ENCODE measurements around the gene GPR4.
"Not testable (repeated sequence)": the region's sequence is repeated elsewhere in the genome, so short reads cannot be mapped to it uniquely, and the experiment has no call there.

GPR4 gene

DNA sequence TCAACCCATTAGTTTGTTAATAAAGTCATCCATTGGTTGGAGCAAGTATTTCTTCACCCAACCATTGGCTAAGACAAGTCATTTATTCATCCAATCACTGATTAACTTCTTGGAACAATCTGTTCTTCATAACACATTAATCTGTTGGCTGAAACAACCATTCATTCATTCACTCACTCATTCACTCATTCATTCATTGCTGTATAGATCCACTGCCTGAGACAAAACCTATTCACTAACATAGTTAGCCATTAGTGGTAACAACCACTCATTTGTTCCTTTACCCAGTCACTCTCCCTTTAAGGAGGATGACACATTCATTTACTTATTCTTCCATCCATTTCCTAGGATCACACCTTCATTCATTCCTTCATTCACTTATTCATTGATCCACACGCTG, 22.0 kb upstream of the GPR4 start:
- DNase-seq (ENCODE audit: low read depth in 1 of 2, low spot score in 1 of 2), result no peak

DNA sequence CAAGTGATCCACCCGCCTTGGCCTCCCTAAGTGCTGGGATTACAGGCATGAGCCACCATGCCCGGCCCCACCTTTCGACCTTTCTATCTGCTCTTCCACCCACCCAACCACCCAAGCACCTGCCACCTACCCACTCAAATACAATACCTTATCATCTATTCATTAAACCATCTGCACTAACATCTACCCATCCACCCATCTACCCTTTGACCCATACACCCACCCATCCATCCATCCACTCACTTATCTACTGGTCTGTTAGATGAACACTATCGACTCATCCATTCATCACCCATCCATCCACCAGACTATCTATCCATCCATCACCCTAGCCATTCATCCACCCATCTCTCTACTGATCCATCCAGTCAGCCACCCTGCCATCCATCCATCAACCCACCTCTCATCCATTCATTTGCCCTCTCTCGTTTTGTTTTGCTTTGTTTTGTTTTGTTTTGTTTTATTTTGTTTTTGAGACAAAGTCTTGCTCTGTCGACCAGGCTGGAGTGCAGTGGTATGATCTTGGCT, 20.0 kb upstream of the GPR4 start:
- no peak for DNase-seq (ENCODE audit: low read depth in 1 of 2, low spot score in 1 of 2)

DNA sequence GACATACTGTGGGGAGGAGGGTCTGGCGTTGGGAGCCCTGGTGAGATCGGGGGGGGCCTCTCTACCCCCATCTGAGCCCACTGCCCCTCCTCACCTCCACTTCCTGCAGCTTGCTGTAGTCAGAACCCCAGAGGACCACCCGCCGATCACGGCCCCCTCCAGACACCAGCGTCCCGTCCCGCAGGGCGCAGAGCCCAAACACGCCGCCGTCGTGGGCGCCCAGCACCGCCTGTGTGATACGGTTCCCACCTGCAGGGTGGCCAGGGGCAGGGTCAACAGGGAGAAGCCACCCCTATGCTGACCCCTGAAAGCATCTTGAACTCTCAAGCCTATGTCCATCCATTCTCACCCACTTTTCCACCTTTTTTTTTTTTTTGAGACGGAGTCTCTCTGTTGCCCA, 19.4 kb upstream of the GPR4 start:
- DNase-seq (ENCODE audit: low read depth in 1 of 2, low spot score in 1 of 2), result no peak

DNA sequence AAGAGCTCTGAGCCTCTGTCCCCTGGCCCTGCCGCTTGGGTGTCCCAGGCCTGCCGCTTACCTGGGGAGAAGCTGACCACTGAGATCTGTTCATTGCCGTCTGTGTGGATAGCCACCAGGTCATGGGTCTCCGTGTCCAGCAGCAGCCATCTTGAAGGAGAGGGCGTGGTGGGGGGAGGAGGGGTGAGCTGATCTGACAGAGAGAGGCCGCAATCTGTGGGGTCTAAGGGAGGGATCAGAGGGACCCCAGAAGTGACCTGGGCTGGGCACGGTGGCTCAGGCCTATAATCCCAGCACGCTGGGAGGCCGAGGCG, 14.6 kb upstream of the GPR4 start:
- DNase-seq (ENCODE audit: low read depth in 1 of 2, low spot score in 1 of 2), result no peak

DNA sequence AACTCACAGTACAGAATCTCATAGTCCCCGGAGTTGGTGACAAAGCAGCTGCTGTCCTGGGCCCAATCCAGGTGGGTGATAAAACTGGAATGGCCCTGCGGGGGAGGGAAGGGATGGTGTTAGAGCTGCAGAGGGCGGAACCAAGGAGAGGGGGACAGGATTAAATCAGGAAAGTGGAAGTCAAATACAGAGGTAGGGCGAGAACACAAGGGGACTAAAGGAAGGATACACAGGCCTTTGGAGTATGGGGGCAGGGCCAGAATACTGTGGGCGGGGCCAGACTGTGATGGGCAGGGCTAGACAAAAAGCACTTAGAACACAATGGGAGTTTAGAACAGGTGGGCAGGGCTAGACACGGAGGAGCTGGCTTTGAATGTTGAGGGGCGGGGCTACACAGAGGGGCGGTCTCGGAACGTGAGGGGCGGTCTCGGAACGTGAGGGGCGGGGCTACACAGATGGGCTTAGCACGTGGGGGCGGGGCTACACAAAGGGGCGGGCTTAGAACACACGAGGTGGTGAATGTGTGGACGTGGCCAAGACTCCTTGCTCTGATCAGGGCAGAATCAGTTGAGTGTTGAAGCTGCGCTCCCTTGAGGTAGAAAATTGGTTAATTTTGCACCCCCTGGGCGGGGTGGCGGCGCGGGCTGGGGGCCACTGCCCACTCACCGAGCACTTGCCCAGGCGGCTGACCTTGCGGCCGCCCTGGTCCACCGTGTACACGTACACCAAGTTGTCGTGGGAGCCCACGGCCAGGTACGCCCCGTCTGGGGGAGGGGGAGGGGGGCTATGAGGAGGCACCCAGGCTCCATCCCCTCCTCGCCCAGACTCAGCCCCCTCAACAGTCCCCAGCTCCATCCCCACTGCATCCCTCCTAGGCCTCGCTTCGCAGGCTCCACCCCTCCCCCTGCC, 14.0 kb upstream of the GPR4 start:
- peak; percentile 39 to 65 for DNase-seq (ENCODE audit: low read depth in 1 of 2, low spot score in 1 of 2)

DNA sequence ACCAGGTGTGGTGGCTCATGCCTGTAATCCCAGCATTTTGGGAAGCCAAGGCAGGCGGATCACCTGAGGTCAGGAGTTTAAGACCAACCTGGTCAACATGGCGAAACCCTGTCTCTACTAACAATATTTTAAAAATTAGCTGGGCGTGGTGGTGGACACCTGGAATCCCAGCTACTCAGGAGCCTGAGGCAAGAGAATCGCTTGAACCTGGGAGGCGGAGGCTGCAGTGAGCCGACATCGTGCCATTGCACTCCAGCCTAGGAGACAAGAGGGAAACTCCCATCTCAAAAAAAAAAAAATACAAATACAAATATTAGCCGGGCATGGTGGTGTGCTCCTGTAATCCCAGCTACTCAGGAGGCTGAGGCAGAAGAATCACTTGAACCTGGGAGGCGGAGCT, 13.0 kb upstream of the GPR4 start:
- DNase-seq (ENCODE audit: low read depth in 1 of 2, low spot score in 1 of 2), result not testable (repeated sequence)

DNA sequence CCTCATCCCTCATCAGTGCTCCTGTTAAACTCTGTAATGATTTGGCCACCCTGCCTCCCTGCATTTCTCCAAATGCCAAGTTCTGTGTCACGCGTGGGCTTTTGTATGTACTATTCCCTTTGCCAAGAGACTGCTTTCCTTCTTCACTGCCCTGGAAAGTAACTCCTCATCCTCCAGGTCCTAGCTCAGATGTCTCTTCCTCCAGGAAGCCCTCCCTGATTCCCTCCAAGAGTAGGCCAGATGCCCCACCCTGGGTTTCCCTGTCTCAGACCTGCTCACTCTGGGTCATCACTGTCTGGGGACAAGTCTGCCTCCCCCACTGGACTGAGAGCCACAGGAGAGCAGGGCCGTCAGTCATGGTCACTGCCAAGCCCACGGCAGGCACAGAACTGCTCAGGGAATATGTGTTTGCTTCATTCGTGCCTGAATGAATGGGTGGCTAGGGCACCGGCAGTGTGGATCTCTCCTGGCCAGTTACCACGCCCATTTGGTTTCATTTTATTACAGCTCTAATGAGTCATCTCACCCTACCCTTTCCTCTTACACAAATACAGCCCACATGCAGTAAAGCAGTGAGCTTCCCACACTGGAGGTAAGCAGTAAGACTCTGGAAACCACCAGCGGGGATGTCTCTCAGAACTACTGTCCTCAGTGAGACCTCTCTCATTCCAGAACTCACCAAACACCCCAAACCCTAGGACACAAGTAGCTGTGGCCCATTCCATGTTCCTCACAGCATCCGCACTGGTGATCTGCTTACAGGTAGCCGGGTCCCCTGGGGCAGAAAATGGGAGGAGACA, 12.1 kb upstream of the GPR4 start:
- DNase-seq (ENCODE audit: low read depth in 1 of 2, low spot score in 1 of 2), result no peak

DNA sequence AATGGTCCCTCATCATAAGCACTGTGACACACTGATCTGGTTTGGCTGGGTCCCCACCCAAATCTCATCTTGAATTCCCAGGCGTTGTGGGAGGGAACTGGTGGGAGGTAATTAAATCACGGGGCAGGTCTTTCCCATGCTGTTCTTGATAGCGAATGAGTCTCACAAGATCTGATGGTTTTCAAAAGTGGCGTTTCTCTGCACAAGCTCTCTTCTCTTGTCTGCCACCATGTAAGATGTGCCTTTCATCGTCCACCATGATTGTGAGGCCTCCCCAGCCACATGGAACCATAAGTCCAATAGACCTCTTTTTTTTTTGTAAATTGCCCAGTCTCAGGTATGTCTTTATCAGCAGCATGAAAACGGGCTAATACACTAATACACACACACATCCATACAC, 6.9 kb upstream of the GPR4 start:
- no peak for DNase-seq (ENCODE audit: low read depth in 1 of 2, low spot score in 1 of 2)

DNA sequence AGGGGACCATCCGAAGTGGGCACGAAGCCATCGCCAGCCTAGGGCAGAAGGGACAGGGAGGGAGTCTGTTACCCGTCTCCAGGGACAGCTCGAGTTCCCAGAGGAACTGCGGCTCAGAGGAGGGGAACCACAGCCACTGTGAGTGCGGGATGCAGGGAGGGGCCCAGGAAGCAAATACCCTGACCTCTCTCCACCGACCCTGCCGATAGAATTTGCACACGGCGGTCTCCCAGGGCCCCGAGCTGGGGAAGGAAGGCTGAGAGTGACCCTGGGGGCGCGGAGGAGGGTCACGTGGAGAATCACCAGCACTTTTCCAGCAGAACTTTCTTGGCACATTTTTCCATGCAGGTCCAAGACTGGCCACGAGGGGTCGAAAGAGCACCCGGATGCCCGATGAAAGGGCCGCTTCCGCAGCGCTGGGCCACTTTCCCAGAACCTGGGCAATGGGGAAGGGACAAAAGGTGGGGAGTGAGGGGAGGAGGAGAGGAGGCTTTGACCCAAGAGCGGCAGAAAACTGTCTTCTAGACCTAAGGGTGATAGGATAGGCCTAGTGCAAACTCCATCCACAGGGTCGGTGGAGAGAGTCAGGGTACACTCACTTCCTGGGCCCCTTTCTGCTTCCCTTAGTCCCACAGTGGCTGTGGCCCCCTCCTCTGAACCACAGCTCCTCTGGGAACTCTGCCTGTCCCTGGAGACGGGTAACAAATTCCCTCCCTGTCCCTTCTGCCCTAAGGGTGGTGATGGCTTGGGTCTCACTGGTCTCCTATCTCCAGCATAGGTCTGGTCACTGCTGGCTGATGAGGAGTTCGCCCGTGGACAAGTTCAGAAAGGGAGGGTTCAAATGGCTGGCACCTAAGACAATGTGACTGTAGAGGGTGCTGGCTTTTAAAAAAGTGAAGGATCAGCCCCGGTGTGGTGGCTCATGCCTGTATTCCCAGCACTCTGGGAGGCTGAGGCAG, 5.3 kb upstream of the GPR4 start:
- peak in 1 of 2 donors; percentile 22 for DNase-seq (ENCODE audit: low read depth in 1 of 2, low spot score in 1 of 2)

DNA sequence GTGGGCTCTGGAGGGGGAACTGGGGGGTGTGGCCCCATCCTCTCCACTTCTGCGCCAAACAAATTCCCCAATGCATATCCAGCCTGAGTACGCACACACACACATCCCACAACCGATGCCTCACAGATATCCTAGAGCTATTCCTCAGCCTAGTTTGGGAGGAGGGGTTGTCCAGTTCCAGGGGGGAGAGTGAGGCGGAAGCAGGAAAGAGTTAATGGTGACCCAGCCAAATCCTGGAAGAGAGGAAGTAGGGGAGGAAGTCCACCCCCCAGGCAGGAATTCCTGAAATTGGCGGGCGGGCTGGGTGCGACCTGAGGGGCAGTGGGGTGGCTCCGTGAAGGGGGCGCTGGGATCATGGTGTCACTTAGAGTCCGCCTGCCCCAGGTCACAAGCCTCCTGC, 897 bp downstream of the GPR4 start:
- no peak for DNase-seq (ENCODE audit: low read depth in 1 of 2, low spot score in 1 of 2)

DNA sequence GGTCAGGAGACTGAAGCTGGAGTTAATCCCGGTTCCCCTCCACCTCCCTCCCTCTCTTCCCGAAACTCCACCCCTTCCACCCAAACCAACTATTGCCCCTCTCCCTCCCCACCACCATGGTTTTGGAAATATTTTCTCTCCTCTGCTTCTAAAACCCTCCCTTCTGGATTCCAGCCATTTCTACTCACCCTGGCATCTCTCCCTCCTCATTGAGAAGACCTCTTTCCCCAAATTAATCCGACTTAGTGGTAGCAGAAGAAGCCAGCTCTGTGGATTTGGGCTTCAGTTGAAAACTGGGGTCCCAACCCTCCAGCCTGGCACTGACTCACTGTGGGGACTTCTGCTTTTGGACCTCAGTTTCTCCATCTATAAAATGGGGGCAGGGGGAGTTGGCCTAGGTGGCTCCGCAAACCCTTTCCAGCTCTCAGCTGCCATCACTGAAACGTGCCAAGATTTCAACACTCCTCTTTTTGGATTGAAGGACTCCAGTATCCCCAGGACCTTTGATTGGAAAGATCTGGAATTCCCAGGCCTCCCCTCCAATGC, 1.6 kb downstream of the GPR4 start:
- no peak for DNase-seq (ENCODE audit: low read depth in 1 of 2, low spot score in 1 of 2)

DNA sequence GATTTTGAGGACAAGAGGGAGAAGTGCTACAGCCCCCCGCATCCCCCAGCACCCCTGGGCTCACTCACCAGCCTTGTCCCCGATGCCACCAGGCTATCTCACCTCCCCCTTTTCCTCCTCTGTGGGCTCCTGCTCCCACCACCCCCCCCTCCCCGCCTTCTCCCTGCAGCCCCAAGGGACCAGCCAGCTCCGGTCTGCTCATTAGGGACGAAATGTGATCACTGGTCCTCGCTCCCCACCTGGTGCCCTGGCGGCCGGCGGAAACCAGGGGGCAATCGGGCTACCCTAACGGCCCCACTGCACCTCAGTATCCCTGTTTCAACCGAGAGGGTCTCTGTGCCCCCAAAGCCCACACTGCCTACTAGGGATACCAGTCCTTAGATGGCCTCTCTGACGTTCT, 2.7 kb downstream of the GPR4 start:
- DNase-seq (ENCODE audit: low read depth in 1 of 2, low spot score in 1 of 2), result no peak

DNA sequence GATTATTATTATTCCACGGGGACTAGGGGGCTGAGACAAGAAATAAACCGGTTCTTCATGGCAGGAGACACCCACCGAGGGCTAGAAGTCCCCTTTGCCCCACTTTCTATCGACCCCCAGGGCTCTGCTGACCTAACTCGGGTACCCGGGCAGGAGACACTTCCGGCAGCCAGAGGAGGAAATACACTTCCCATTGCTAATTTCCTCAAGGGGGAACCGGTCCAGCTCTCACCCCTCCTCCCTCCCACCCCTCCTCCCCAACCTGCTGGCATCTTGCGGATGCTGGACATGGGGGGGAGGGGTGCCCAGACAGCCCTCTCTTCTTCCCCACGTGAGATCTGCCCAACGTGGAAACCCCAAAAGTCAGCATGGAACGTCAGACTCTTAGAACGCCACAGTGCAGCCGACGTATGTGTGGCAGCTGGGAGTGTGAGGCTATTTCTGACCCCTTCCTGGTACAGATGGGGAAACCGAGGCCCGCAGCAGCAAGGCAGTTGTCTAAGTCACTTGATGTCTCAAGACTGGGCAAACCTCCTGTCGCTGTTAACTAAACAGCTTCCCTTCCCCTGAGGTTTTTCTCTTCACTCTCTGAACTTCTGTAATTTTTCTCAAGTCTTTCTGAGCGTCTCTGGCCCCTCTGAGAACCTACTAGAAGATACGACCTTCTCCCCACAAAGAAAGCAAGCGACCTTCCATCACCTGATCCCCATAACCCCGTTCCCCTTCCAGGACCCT, 3.6 kb downstream of the GPR4 start:
- DNase-seq (ENCODE audit: low read depth in 1 of 2, low spot score in 1 of 2), result no peak

DNA sequence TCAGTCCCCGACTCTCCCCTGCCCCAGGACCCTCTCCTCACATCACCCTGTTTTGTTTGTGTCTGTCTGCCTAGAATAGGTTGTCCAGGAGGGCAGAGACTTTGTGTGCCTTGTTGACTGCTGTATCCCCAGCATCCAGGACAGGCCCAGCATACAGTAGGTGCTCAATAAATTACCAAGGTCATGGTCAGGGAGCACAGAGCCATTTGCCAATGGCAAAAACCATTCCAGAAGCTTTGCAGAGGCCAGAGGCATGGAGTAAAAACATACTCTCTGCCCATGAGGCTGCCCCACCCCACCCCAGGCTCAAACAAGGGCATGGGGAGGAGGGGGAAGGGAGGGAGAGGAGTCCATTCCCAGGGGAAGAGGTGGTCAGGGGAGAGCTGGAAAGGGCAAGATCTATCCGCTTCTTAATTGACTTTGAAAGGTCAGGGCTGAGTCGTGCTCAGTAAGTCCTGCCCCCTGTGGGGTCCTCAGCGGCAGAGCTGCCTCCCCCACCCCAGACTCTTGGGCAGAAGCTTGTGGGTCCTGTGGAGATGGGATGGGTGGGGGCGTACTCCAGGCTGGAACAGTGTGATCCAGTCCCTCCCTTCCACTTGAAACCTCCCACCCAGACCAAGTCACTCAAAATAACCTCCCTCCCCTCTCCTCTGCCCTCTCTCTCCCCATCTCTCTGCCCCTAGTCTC, 4.4 kb downstream of the GPR4 start:
- DNase-seq (ENCODE audit: low read depth in 1 of 2, low spot score in 1 of 2), result no peak

DNA sequence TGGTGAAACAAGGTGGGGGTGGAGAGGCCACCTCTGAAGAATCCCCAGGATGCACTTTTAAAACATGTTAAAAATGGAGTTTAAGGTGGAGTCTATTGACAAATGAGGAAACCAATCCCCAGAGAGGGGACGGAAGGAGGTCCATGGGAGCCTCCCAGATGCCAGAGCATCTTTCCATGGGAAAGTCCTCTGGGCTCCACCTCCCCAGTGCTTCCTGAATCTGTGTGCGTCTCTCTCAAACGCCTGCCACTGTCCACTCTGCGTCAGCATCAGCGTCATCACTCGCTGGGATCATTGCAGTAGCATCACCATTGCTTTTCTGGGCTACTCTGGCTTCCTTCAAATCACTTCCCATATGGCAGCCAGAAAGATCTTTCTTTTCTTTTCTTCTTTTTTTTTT, 6.2 kb downstream of the GPR4 start:
- no peak for DNase-seq (ENCODE audit: low read depth in 1 of 2, low spot score in 1 of 2)

DNA sequence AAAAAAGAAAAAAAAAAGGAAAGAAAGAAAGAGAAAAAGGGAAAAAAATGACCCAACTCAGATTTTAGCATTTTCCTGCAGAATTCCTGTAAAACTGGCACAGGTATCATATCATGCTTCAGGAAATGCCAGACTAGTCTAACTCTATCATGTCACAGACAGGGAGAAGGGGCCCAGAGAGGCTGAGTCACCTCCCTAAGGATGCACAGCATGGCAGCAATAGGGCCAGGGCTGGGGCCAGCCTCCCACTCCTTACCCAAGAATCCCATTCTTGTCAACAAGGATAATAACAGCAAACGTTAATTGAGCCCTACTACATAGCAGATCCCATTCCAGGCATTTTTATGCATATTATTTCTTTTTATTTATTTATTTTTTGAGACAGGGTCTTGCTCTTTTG, 8.5 kb downstream of the GPR4 start:
- no peak for DNase-seq (ENCODE audit: low read depth in 1 of 2, low spot score in 1 of 2)

DNA sequence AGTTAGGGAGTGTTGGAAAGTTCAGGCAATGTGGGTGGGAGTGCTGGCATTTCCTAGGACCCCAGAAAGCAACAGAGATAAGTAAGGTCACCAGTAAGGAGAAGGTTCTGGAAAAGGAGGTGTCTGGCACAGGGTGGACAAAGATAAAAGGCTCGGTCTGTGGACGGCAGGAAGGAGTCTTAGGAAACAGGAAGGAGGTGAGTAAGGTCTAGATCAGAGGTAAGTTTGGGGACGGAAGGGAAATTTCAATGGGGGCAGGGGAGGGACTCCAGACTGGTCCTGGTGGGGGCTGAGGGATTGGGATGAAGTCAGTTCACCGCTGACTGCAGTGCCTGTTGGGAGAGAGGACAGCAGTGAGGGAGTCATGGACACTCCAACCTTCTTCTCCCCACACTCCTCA, 9.6 kb downstream of the GPR4 start:
- DNase-seq (ENCODE audit: low read depth in 1 of 2, low spot score in 1 of 2), result no peak

DNA sequence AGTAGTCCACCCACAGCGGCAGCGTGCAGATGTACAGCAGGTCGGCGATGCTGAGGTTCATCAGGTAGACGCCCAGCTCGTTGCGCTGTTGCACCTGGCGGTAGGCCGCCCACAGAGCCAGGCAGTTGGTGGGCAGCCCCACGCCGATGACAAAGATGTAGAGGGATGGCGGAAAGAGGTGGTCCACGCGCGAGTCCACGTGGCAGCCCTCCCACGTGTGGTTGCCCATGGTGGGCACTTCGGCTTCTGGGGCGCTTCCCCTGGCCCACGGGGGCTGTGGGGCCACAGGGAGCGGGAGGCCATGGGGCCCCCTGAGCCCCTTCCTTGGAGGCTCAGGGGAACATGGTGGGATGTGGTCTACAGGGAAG, 10.4 kb downstream of the GPR4 start:
- DNase-seq (ENCODE audit: low read depth in 1 of 2, low spot score in 1 of 2), result no peak

DNA sequence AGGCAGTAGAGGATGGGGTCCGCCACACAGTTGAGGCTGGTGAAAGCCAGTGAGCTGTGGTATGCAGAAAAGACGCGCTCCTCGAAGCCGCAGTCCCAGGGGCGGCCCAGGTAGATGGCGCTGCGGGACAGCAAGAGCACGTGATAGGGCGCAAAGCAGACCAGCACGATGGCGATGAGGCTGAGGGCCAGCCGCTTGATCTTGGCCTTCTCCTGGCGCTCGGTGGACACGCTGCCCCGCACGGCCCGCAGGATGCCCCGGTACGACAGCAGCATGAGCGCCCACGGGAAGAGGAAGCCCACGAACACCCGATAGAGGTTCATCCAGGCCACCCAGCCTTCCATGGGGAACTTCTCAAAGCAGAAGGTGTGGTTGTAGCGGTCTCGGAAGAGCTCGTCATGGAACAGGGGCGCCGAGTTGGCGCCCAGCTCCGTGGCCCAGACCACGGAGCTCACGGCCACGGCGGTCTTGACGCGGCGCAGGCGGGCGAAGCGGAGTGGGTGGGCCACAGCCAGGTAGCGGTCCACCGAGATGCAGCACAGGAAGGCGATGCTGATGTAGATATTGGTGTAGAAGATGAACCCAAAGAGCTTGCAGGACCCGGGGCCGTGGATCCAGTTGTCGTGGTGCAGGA, 10.9 kb downstream of the GPR4 start:
- DNase-seq (ENCODE audit: low read depth in 1 of 2, low spot score in 1 of 2), result peak in 1 of 2 donors; percentile 40

Data from stimulated activated CD4-positive, alpha-beta T cell treated with anti-CD3 and anti-CD28 coated beads, Interleukin-15, amount 100 ng/mL, for 1 hour (primary cell).